Ovary (tissue), 3 donors: Measurements from ENCODE around the gene F13A1.

ENCODE experiments used
- CTCF ChIP-seq, 3 donors: fragments of 450-650 bp in 2 of 3; fragments of 200-600 bp in 1 of 3; IDR thresholded peaks; one replicate each; pipeline versions ENCODE4 v1.5.1 to v1.8.0; 2016 to 2022; ENCODE audit warnings: antibody characterized with exemption in 3 of 3, mild to moderate bottlenecking in 1 of 3
- POLR2A ChIP-seq: fragments of 450-650 bp; IDR thresholded peaks from one replicate; pipeline ENCODE4 v1.6.1; 2017; ENCODE audit warnings: antibody characterized with exemption, mild to moderate bottlenecking, moderate library complexity
- donor health status: DM: no; HTN: no; CAD: no.

DNA sequence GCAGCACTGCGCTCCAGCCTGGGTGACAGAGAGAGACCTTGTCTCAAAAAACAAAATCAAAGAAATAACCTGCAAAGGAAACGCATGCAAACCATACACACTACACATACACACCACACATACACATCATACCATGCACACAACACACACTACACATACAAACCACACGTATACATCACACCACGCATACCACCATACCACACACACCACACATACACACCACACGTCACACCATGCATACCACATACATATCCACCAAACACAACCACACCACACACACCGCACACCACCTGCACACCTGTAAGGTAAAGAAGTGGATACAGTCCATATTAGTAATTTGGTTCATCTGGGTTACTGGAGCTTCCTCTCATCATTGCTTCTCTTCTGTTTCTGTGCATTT is 32.3 kb upstream of the F13A1 start:
- TF ChIP-seq POLR2A (no peak), CTCF (IDR thresholded peaks at IDR 0.05) (no peak)
